Left renal cortex interstitium (tissue), 4 donors: ENCODE results near the gene ZAR1L. TPM values are rescaled to one million over a fixed set of nuclear protein-coding genes. Genes with fewer than 3 reads are reported as not detected.
"Not testable (repeated sequence)": the region's sequence is repeated elsewhere in the genome, so short reads cannot be mapped to it uniquely, and the experiment has no call there.

Source experiments
- DNase-seq, 4 donors: peaks; one replicate each; pipeline ENCODE4 v3.0.0-alpha.2; 2013; ENCODE audit warnings: low read depth in 4 of 4, low spot score in 2 of 4, missing footprints in 1 of 4
- polyA plus RNA-seq, 4 donors: library from polyadenylated mRNA; unstranded; fragments of 120-200 nt; gene quantifications; one replicate each; pipeline ENCODE4 v1.2.1, GENCODE V29; 2013; ENCODE audit not compliant: insufficient read length in 4 of 4

The ZAR1L gene, protein sequence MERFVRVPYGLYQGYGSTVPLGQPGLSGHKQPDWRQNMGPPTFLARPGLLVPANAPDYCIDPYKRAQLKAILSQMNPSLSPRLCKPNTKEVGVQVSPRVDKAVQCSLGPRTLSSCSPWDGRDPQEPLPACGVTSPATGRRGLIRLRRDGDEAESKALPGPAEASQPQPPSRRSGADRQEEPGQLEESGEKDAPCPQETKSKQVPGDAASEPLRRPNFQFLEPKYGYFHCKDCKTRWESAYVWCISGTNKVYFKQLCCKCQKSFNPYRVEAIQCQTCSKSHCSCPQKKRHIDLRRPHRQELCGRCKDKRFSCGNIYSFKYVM
- under 1 TPM in 1 of 4 donors, not detected in 3; 0.08 TPM for polyA plus RNA-seq

DNA sequence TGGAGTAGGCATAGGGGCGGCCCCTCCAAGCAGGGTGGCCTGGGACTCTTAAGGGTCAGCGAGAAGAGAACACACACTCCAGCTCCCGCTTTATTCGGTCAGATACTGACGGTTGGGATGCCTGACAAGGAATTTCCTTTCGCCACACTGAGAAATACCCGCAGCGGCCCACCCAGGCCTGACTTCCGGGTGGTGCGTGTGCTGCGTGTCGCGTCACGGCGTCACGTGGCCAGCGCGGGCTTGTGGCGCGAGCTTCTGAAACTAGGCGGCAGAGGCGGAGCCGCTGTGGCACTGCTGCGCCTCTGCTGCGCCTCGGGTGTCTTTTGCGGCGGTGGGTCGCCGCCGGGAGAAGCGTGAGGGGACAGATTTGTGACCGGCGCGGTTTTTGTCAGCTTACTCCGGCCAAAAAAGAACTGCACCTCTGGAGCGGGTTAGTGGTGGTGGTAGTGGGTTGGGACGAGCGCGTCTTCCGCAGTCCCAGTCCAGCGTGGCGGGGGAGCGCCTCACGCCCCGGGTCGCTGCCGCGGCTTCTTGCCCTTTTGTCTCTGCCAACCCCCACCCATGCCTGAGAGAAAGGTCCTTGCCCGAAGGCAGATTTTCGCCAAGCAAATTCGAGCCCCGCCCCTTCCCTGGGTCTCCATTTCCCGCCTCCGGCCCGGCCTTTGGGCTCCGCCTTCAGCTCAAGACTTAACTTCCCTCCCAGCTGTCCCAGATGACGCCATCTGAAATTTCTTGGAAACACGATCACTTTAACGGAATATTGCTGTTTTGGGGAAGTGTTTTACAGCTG is at the start of gene ZAR1L, which contains the start of gene BRCA2:
TSS of gene ZAR1L (minus strand) at position 126 of the 790 bp plus-strand sequence. CDS start 3,438 bp downstream, outside the sequence.
TSS of gene BRCA2 (plus strand) at position 271 of the 790 bp plus-strand sequence. CDS start 953 bp downstream, outside the sequence.
- peak; percentile 67 to 87 (median 76) for DNase-seq

DNA sequence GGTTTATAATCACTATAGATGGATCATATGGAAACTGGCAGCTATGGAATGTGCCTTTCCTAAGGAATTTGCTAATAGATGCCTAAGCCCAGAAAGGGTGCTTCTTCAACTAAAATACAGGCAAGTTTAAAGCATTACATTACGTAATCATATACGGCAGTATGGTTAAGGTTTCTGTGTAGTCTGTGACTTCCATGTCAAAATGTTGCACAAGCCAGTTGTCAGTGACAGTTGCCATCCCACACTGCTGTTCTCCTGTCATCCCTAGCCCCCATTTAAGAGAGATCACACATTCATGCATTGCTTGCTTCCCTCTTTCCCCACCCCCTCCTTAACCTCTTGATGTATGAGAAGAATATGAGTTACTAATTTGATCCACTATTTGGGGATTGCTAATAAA is 47.4 kb upstream of the ZAR1L start:
- no peak for DNase-seq

DNA sequence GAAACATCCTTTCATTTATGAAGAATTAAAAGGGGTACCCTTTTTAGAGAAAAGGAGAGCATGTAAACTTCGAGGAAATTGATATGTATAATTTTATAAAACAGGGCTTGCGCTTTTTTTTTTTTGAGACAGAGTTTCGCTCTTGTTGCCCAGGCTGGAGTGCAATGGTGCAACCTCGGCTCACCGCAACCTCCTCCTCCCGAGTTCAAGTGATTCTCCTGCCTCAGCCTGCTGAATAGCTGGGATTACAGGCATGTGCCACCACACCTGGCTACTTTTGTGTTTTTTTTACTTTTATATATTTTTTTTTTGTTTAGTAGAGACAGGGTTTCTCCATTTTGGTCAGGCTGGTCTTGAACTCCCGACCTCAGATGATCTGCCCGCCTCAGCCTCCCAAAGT is 40.8 kb upstream of the ZAR1L start:
- DNase-seq = not testable (repeated sequence)

DNA sequence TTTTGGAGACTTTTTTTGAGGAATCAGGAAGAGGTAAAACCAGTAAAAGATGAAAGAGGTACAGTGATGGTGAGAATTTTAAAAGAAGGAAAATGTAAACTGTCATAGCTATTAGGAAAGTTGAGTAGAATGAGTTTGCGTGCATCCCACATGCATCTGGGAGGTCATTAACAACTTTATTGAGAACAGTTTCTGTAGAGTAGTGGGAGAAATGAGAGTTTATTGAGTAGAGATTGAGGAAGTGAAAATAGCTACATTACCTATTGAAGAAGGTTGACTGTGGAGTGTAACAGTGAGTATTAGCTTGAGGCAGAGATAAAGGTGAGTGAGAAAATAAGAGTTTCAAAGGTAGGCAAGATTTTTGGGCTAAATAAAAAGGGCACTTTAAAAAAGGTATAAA is 38.9 kb upstream of the ZAR1L start:
- no peak for DNase-seq

DNA sequence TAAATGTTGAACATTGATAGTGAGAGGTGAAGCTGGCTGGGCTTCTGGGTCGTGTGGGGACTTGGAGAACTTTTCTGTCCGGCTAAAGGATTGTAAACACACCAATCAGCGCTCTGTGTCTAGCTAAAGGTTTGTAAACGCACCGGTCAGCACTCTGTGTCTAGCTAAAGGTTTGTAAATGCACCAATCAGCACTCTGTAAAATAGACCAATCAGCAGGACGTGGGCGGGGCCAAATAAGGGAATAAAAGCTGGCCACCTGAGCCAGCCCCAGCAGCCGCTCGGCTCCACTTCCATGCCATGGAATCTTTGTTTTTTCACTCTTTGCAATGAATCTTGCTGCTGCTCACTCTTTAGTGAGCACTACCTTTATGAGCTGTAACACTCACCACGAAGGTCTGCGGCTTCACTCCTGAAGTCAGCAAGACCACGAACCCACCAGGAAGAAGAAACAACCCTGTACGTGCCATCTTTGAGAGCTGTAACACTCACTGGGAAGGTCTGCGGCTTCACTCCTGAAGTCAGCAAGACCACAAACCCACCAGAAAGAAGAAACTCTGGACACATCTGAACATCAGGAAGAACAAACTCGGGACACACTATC is 35.8 kb upstream of the ZAR1L start:
- DNase-seq = not testable (repeated sequence)

DNA sequence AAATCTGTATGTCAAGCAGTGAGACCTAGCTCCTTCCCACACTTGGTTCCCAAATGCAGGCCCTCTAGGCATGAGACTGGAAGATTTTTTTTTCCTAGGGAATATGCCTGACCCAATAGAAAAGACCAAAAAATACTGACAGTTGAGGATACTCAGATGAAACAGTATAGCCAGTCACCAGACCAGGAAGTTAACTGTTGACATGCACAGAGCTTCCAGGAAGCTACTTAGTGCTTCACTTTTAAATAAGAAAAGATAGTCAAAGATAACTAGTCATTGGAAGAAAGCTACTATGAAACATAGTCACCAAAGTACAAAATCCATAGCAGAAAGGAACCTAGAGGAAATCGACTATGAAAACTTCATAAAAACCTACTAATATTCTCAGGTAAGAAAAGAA is 32.5 kb upstream of the ZAR1L start:
- DNase-seq = no peak

DNA sequence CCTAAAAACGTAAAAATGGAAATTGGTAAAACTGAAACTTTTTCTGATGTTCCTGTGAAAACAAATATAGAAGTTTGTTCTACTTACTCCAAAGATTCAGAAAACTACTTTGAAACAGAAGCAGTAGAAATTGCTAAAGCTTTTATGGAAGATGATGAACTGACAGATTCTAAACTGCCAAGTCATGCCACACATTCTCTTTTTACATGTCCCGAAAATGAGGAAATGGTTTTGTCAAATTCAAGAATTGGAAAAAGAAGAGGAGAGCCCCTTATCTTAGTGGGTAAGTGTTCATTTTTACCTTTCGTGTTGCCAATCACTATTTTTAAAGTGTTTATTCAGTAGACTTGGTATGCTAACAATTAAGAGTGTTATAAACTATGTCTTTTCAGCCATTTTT is 25.8 kb upstream of the ZAR1L start:
- no peak for DNase-seq

DNA sequence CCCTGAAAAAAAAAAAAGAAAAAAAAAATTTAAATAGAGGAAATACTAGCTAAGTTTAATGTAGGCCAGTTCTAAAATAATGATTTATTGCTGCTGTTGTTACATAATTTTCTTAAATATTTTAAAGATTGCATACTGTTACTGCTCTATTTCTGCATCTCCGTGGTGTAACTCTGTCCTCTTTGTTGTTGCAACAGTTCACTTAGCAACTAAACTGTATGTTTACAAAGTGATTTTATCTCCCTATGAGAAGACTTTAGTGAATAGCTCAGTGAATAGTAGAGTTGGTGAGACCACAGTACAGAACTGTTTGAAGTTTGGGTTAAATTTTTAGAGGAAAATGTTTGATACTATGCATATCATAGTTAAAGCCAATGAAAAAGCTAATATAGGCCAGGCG is 19.5 kb upstream of the ZAR1L start:
- DNase-seq = no peak

DNA sequence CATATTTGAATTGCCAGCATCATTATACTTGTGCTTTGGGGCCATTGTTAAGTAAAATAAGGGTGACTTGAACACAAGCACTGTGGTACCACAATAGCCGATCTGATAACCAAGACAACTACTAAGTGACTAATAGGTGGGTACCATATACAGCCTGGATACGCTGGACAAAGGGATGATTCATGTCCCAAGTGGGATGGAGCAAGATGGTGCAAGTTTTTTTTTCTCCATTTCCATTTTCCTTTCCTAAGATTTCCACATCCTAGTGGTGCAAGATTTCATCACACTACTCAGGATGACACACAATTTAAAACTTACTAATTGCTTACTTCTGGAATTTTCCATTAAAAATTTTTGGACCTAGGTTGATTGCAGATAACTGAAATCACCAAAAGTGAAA is 15.3 kb upstream of the ZAR1L start:
- DNase-seq = no peak

DNA sequence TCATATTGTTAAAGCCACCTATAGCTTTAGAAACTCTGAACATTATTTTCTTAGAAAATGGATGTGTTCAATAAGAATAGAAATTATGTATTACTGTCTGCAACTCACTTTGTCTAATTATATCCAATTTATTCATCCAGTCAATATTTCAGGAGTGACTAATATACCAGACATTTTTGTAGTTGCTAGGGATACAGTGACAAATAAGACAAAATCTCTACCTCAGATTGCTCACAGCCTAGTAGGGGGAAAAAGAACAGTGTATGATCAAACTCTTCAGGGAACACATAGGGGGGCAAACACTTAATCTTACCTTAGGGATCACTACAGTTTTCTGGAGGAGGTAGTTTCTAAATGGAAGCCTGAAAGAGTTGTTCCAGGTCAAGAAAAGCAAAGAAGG is 8.7 kb upstream of the ZAR1L start:
- no peak for DNase-seq

DNA sequence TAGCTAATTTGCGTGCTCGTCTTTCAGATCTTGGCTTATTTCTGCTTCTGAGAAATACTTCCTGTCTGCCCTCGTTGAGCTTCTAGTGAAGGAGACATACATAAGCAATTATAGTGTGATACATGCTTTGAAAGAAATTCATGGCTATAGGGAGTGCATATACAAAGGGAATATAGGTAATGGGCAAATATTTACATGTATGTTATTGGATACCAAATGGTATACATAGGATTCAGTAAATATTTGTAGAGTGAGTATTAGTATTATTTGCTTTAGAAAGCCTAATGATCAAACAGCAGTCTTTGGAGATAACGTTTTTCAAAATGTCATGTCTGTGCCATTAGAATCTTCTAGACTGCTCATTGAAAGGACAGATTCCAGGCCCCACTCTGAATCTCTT is 5.4 kb upstream of the ZAR1L start:
- no peak for DNase-seq

DNA sequence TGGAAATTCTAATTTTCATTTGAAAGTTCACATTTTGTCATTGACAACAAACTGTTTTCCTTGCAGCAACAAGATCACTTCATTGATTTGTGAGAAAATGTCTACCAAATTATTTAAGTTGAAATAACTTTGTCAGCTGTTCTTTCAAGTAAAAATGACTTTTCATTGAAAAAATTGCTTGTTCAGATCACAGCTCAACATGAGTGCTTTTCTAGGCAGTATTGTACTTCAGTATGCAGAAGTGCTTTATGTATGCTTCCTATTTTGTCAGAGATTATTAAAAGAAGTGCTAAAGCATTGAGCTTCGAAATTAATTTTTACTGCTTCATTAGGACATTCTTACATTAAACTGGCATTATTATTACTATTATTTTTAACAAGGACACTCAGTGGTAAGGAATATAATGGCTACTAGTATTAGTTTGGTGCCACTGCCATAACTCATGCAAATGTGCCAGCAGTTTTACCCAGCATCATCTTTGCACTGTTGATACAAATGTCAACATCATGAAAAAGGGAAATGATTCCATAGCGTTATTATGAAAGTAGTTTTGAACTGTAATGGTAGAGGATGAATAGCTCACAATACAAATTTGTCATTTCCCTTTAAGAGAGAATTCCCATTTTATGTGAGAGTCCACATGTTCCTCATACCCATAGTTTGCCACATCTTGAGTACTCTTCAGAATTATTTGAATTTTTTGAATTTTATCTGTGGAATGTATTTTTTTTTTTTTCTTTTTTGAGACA is 2.7 kb upstream of the ZAR1L start:
- no peak for DNase-seq

DNA sequence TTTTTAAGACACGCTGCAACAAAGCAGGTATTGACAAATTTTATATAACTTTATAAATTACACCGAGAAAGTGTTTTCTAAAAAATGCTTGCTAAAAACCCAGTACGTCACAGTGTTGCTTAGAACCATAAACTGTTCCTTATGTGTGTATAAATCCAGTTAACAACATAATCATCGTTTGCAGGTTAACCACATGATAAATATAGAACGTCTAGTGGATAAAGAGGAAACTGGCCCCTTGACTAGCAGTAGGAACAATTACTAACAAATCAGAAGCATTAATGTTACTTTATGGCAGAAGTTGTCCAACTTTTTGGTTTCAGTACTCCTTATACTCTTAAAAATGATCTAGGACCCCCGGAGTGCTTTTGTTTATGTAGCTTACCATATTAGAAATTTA is 1.3 kb upstream of the ZAR1L start:
- DNase-seq = no peak

DNA sequence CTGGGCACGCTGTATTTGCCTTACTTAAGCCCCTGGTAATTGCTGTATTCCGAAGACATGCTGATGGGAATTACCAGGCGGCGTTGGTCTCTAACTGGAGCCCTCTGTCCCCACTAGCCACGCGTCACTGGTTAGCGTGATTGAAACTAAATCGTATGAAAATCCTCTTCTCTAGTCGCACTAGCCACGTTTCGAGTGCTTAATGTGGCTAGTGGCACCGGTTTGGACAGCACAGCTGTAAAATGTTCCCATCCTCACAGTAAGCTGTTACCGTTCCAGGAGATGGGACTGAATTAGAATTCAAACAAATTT is 821 bp upstream of the ZAR1L start:
- DNase-seq = peak in 1 of 4 donors; percentile 82

DNA sequence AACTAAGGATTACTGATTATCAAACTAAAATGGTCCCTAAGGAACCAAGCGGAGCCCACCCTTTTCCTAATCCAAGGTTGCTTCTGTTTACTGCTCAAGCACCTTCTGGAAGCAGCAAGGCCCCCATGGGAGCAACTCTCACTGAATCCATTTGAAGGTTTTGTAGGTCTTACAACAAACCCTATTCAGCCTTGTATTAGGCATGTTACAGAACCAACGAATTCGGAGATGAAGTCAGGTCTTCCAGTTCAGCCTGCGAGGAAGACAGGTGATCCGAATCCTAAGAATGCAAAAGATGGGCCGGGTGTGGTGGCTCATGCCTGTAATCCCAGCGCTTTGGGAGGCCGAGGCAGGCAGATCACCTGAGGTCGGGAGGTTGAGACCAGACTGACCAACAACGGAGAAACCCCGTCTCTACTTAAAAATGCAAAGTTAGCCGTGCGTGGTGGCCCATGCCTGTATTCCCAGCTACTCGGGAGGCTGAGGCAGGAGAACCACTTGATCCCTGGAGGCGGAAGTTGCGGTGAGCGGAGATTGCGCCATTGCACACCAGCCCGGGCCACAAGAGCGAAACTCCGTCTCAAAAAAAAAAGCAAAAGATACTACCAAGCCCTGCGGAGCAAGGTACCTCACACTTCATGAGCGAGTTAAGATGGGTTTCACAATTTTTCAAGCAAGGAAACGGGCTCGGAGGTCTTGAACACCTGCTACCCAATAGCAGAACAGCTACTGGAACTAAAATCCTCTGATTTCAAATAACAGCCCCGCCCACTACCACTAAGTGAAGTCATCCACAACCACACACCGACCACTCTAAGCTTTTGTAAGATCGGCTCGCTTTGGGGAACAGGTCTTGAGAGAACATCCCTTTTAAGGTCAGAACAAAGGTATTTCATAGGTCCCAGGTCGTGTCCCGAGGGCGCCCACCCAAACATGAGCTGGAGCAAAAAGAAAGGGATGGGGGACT is 609 bp downstream of the ZAR1L start:
- peak in 3 of 4 donors; percentile 37 to 49 (median 39) for DNase-seq

DNA sequence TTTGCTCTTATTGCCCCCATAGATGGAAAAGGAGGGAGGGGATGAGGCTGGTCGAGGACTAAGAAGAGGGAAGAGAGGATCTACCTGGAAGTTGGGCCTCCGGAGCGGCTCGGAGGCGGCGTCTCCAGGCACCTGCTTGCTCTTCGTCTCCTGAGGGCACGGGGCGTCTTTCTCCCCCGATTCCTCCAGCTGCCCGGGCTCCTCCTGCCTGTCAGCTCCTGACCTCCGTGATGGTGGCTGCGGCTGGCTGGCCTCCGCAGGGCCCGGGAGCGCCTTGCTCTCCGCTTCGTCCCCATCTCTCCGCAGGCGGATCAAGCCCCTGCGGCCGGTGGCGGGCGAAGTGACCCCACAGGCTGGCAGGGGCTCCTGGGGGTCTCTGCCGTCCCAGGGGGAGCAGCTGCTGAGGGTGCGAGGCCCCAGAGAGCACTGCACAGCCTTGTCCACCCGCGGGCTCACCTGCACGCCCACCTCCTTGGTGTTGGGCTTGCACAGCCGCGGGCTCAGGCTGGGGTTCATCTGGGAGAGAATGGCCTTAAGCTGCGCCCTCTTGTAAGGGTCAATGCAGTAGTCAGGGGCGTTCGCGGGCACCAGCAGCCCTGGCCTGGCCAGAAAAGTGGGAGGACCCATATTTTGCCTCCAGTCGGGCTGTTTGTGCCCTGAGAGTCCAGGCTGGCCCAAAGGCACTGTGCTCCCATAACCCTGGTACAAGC is 3.8 kb downstream of the ZAR1L start:
- no peak for DNase-seq

DNA sequence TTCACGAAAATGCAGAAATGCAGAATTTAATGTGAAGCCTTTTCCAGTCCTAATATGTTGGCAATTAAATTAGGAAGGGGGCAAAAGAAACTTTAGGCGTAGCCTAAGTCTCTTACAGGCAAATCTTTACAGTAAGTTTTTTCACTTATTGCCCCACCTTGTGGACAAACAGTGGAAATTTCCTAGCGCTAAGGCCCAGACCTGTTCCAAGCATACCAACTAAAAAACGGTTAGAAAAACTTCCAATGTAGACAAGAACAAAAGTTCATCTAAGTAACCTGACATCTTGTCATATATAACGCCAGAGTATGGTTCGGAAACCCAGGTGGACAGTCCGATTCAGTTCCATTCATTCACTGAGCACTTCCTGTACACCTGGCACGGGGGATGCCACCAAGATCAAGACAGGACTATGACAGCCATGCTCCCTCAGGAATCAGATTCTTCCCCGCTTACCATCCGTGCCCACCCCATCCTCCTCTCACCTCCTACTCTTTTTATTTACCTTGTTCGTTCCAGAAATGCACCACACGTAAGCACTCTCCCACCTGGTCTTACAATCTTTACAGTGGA is 4.9 kb downstream of the ZAR1L start:
- DNase-seq = peak in 1 of 4 donors; percentile 41

DNA sequence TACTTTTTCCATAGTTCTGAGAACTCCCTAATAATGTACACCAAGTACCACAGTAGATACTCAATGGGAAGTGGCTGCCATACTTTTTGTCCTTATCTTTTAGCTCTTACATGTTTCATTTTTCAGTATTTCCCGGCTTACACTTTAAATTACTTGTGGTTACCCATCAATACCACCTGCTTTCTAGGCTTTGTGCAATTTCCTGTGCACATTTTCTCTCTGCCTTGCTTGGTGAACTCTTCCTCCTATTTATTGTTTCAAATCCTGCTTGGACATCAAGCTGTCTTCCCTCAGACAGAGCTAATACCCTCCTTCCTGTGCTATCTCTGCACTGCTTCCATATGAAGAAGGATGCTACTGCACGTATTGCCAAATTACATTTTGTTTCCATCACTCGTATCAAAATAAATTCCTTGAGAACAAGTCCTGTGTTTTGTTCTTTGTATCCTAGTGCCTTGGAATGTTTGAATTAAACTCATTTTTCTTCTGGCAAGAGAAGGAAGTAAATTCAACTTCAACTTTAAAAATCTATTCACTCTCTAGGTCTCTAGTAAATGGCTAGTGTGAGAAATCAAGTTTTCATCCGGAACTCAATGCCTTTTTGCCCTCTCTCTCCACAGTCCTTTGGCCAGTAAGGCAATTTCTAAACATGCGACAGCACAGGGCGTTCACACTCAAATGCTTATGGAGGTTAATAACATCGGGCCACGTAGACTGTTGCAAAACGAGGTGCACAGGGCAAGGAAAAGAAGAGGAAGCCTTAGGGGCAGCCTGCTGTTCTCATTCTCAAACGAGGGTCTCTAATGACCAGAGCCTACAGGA is 5.6 kb downstream of the ZAR1L start:
- no peak for DNase-seq
